DMS79 treated with DMSO at 0.1 percent for 48 hours (cell line): ENCODE data around the gene SMU1.

Source experiments
- DNase-seq: peaks from one replicate; lab custom pipeline; 2025; lab: John Stamatoyannopoulos, UW

The SMU1 gene

DNA sequence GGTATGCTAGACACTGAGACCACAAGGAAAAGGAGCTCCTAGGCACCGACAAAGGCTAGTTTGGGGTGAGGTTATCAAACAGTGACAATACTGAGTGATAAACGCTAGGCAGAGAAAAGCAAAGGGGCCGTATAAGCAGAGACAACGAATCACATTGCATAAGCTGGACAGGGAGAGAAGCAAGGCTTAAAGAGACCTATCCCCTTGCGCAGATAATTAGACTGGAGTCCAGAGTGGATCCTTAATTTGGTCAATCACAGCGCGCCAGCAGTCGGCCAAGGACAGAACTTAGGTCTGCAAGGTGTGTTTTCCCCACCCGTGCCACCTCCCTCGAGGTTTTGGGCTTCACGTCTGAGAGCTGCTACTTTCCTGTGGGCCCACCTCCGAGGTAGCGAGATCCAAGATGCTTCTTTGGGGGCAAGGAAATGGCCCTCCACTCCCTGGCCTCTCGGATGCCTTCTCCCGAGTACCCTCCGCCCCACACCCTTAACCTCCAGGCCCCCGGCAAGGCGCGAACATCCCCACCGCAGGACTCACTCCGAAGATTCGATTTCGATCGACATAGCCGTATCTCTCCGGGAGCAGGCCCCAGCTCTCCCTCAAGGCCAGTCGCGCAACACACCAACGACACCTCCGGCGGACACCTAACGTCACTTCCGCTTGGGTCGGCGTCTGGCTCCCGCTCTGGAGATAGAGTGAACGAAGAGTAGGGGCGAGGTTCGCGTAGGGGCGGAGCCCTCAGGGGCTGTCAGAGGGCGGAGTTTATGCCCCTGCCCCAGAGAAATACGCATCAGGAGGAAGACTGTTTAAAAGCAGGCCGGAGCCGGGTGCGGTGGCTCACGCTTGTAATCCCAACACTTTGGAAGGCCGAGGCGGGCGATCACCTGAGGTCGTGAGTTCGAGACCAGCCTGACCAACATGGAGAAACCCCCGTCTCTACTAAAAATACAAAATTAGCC lies at the start of gene SMU1:
SMU1 (minus strand) TSS at position 629 of the 959 bp plus-strand sequence; CDS start at position 563, 66 bp downstream.
- peak; percentile 97 for DNase-seq

DNA sequence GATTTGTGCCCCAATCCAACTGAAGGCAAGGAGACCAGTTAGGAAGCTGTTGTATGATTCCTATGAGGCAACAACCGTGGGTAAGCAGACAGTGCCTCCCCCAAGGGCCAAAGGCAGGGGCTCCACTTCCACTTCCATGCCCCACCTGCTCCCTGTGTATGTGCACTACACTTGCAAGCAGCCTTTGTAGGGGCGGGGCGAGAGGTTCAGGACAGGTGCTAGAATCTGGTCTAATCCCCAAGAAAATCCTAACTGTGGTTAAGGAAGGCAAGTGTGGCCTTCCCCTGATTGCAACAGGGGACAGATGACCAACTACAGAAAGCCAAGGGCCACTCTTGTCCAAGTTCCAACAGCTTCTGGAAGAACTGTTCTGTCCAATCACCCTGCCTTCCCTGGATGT lies 49.0 kb upstream of the SMU1 start:
- DNase-seq: no peak

DNA sequence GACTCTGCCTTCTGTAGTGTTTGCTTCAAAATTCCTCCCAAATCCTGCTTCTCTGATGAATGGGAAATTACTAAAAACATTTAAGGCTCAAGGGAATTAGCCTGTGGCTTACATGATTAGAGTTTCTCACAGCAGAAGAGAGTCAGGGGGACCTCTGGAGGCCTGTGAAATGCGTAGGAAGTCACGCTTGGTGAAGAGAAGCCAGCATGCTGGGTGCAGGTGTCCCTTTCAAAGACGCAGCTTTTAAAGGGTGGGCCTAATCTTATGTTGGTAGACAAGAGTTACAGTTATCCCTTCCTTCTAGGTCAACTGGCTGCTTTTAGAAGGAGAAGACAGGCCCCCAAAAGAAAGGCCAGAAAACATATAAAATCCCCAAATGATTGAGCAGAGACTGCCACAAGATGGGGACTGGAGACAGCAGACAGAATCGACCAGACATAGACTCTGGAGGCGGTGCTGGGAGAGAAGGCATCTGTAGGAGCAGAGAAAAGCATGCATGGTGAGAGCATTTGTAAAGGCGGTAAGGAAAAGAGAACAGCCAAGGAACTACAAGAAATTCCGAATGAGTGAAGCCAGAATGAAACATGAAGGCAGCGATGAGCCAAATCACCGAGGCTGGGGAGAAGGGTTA lies 48.4 kb upstream of the SMU1 start:
- no peak for DNase-seq

DNA sequence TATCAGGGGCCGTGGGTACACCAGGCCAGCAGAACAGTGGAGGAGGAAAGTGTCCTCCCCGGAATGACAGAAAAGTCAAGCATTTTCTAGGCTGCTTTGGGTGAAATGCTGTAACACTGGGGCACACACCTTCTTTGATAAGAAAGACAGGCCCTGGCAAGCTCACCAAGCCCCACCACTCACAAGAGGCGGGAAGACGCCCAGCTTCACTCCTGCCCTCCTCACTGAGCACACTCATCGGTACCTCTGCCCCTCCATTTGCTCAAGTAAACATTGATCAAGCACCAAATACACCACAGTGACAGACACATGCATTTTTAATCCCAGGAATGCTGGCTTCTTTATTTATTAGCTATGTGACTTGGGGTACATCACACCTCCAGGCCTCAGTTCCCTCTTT lies 47.6 kb upstream of the SMU1 start:
- no peak for DNase-seq

DNA sequence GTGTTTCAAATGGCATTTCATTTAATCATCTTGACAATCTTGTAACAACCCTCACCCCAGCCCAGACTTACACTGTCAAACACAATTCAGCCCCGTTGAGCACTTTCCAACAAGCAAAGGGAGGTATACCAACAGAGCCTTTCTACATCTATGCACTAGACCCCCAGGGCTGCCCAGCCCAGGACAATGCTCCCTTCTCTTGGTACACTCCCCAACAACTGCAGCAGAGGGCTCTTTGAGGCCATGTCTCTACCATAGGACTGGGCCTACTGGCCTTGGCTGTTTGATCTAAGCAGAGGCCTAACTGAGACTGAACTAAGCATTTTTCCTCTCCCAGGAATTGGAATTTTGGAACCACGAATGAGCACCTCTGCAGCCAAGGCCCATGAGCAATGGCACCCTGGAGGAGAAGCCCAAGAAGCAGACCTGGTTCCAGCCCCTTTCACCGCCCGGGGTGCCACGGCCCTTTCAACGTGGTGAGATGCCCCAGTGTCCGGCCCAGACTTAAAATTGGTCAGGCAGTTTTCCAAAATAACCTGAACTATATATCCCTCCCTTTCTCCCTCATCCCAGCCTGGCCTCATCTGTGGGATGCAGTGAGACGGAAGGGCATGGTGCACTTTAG lies 47.0 kb upstream of the SMU1 start:
- DNase-seq: no peak

DNA sequence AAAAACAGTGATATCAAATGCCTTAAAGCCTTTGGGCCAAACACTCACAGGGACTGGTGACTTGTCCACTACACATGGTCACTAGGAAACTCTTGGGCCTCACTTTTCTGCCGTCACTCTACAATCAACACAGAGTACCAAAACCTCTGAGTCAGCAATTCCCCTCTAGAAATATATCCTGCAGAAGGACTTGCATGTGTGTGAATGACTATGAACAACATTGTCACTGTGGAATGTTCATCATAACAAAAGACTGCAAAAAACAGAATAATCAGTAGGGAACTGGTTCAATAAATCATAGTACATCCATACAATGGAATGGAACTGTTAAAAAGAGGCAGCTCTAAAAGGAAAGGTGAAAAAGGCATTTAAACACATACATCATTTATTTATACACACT lies 44.1 kb upstream of the SMU1 start:
- no peak for DNase-seq

DNA sequence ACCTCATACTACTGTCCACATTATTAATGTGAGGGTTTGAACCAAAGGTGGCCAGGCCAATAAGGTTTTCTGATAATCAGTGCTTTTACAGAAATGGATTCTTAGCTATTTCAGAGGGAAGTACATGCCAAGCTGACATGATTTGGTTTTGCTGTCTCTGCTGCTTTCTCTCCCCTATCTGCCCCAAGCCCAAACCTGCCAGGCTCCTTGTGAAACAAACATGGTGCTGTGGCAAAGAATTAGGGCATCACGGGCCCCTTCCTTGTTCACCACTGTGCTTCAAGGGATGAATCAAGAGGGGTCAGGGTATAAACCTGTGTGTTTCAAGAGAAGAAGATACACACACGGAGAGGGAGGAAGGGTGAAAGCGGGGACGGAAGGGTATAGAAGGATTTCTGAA lies 41.3 kb upstream of the SMU1 start:
- no peak for DNase-seq

DNA sequence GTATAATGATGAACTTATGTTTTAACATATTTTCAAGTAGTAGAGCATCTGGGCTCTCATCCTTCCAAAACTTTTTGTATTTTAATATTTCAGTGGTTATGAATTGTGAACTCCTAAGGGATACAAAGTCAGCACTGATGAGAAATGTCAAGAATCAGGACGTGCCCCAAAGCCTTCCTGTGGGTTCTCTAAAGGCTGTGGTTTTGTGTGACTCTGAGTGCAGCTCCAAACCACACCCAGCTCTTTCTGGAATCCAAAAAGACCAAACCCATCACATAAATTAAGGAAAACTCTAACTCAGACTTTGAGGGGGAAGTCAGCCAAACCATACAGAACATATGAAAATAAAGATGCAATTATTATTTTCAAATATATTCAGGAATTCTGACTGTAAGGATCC lies 40.8 kb upstream of the SMU1 start:
- no peak for DNase-seq

DNA sequence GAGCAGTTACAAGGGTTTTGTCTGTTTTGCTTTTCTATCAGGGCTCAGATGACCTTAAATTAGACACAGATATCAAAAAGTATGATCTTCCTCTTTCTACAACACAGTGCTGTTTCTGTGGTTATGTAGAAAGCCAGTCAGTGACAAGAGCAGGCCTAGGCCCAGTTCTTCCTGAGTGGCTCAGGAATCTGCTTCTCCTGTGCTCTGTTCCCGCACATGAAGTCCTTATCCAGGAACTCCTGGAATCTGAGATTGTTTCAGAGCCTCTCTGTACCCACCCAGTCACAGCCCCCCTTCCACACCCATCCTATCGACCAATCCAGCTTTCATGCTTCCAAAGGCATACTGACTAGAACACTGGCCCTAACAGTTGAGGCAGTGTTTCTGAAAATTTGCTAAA lies 40.4 kb upstream of the SMU1 start:
- no peak for DNase-seq

DNA sequence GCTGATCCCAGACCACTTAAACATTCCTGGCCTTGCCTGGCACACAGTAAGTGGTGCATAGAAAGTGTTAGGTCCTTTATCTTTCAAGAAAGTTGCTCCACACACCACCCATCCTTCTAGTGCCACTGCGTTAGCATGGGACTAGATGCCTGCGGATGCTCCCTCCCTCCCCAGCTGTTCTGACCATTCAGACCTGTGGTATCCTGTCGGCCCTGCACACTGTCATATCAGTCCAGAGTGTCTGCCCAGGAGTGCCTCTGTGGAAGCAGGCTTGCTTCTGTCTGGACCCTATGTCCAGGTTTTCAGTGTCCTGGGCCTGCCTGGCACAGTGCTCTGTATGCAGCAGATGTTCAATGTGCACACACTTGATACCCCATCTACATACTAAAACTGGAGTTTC lies 38.3 kb upstream of the SMU1 start:
- DNase-seq: no peak

DNA sequence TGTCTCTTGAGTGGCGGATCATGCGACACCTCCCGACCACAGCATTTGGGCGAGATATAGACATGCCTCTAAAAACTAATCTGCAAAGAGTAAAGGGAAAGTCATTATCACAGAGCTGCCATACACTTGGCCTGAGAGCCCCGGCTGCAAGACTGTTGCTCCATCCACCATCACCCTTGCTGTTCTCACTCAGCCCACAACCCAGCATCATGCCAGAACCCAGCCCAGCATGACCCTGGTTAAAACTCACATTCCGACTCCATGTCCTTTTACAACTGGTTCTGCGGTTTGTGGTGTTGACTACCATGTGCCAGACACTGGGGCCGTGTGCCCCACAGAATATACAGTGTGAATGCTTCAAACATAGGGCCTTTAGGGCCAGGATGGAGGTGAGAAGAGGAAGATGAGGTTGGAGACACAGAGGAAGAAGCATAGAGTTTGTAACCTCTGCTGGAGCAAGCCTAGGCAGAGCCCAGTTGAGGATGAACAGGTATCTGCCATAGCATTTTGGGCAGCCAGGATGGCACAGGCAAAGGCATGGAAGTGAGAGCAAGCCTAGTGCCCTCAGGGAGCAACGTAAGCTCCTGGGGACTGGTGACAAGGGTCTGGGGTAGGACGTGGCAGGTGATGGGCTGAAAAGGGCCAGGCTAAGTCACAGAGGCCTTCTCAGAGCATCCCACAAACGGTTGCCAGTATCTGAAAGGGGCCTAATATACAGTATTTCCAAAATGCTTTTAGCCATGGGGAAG lies 37.5 kb upstream of the SMU1 start:
- DNase-seq: no peak

DNA sequence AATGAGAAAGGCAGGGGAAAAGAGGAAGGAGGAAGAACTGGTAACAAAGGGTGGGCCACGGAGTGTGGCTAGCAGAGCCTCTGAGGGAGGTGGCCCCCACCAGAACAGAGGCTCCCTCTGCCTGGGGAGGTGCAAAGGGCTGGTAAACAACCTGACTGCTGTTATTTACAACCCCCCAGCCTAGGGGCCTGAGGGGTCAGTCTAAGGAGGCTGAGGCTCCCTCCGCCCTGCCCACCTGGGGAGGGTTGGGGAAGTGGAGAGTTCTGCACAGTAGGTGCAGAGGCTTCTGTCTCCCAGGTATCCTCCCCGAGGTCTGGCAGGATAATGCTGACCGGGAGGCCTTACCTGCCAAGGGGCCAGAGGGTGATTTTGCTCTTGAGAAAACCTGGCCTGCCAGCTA lies 35.6 kb upstream of the SMU1 start:
- DNase-seq: no peak

DNA sequence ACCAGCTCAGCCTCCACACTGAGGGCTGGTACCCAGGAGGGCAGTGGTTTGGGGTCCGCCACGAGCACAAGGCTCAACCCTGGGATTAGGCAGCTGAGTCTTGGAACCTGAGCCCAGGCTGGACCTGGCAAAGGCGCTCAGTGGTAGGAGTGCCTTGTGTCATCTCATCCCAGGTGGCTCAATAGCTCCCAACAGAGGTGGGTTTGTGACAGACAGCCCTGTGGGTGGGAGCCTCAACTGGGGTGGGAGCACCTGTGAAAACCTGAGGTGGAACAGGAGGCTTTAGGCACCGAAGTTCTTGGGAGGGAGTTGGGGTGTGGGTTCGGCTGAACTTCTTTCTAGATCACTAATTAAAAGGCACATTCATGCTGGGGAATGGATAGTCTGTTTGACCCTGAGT lies 35.2 kb upstream of the SMU1 start:
- DNase-seq: no peak

DNA sequence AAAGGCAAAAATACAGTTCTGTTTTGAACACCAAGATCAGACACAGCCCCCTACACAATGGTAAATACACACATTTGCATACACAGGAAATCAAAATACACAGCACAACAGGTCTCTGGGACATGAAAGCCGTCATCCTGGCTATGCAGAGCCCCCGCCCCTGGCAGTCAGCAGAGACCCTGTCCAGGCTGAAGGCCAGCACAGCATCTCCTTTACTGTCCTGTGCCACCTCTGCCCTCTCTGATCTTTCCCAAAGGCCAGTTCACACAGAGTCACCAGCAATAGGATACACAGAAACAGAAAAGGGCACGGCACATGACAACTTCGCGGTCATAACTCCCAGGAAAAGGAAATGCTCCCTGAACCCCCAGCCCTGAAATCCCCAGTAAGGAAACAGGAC lies 34.2 kb upstream of the SMU1 start:
- DNase-seq: no peak

DNA sequence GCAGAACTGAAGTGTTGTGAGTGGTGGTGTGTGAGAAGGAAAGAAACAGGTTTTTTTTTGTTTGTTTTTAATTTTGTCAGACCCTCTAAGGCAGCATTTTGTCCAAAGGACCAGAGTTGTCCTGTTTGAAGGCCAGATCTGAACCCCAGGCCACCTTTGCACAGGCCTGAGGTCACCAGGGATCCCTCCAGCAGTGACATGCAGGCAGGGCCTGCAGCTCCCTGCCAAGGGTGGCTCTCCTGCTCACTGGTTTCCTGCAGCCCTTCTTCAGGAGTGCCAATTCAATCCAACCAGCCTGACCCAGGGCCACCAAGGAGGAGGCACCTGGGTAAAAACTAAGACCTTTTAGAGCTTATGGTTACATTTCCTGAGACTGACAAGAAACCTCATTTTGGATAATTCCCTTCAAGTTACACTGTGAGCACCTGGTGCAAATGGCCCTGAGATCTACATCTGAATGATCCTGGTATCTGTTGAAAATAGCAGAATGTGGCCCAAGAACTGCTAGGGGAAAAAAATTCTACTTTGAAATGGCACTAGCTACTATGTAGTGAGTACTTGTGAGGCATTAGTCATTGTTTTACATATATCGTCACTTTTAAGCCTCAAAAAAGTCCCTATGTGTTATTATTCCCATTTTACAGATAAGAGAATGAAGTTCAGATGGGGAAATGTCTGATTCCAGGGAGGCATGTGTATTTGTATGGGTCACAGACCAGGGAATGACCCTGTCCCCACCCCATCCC lies 33.5 kb upstream of the SMU1 start:
- no peak for DNase-seq

DNA sequence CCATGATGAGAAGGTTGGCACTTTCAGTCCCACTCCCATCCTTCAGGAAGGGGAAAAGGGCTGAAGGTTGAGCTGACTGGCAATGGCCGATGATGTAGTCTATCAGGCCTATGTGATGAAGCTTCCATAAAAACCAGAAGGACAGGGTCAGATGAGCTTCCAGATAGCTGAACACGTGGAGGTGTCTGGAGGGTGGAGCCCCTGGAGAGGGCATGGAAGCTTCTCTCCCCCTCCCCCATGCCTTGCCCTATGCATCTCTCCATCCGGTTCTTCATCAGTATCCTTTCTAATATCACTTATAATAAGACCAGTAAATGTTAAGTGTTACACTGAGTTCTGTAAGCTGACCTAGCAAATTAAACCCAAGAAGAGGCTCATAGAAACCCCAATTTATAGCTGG lies 32.6 kb upstream of the SMU1 start:
- DNase-seq: no peak

DNA sequence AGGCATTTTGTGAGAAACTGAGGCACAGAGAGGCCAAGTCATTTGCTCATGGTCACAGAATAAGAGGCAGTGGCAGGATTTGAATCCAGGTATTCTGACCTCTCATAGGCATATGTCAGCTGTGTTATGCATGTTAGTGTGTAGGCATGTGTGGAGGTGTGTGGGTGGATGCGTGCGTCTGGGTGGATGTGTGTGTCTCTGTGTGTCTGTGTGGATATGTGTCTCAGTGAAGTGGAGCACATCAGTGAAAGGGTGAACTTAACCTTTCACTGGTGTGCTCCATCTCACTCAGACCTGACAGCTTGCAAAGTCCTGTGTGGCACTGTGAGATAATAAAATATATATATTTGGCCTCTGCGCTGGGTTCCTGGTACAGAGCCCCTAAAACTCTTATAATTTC lies 32.0 kb upstream of the SMU1 start:
- no peak for DNase-seq

DNA sequence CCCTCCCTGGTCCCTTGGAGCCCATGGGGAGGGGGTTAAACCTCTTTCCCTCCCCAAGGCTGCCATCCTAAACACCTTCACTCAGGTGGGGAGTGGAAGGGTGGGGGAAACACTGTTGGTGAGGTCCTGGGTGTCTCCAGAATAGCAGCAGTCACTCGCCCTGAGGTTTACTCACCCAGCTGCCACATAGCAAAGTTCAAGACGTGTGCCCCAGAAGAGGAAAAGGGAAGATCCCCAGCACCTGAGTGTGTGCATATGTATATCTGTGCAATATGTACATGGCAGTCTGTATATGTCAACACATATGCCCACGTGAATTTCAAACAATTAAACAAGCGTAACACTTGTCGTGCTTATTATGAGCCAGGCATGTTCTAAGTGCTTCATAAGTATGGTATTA lies 31.3 kb upstream of the SMU1 start:
- no peak for DNase-seq

DNA sequence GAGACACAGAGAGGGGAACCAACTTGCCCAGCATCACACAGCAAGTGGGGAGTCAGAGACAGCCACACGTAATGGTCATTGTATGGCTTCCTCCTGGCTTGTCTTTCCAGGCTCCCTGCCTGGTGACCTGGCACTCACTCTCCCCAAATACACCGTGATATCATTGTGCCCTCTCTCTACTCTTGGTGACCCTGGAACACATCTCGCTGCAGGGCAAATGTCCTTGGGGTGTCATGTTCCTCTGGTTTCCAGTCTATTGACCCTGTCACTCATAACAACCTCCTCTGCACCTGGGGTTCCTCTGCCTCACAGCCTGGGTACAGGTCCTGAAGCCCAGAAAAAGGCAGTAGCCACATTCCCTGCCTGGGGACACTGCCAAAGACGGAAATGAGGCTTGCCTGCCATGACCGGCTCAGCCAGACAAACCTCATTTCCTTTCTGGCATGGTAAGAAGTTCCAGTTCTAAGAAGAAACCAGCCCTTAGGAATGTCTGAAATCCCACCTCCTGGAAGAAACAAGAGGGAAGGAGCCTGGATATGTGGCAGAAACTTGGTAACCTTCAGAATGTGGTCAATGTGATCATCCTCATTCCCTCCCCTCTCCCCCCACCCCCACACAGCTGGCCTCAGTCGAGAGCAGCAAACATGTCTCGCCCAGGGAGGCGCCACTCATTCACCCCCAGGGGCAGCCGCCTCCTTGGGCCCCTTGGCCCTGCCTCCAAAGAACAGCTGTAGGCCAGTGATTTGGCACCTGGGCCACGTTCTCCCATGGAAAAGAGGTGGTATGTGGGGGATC lies 30.6 kb upstream of the SMU1 start:
- DNase-seq: no peak

DNA sequence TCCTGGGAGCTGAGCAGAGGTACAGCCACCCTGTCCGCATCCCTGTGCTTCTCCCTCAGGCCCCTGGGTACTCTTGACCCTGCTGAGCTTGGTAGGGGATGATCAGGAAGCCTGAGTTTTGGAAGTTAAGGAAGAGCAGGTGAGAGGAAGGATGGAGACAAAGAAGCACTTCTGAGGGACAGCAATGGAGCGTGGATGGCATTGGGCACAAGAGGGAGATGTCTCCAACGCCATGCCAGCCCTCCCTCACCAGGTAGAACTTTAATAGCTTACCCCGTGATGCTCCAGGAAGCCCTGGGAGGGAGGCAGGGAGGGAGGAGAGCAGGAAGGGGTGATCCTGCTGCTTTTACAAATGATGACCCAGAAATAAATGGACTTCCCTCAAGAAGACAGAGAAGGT lies 29.9 kb upstream of the SMU1 start:
- DNase-seq: no peak

DNA sequence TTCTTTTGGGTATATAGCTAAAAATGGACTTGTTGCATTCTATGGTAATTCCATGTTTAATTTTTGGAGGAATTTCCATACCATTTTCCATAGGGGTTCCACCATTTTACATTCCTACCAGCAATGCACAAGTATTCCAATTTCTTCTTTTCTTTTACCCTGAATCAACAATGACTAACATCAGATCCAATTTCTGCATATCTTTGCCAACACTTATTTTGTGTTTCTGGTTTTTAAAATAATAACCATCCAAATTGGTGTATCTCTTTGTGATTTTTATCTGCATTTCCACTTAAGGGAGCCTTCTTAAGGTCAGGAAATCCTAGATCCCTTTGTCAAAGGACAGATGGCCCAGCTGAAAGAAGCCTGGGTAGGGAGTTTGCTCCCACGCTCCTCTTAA lies 29.5 kb upstream of the SMU1 start:
- DNase-seq: no peak
